DOHH2 (cell line): ENCODE data around the gene CAV1.

Experiments
- EZH2phosphoT487 ChIP-seq: fragments of 200-600 bp; sonication (generic); IDR thresholded peaks from 2 replicates; pipeline ENCODE4 v1.6.1; 2017; ENCODE audit warnings: borderline replicate concordance, mild to moderate bottlenecking, antibody characterized with exemption, low read length, moderate library complexity, mixed read lengths
- TF ChIP-seq, protein P1 (sequence below): fragments of 200-600 bp; sonication (generic); IDR thresholded peaks from one replicate; pipeline ENCODE4 v1.5.1; 2014; ENCODE audit warnings: antibody characterized with exemption, mild to moderate bottlenecking, low read depth, low read length; ENCODE audit not compliant: poor library complexity, severe bottlenecking

DNA sequence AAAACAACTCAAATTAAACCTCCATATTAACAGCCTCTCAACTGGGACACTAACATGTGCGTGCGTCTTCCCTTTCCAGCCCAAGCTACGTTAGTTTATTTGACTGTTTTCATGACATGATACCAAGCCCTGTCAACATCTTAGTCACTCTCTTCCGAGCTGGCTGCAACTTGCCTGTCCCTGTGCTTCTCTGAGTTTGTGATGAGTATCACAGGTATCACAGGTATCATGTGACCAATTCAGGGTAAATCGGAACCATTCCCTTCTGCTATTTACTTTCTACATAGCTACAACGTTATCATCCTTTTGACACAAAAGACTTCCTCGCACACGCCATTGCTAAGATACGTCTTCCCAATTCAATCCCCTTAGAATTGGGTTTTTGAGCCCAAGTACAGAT lies 70.2 kb downstream of the CAV1 start:
- TF ChIP-seq, protein P1, sequence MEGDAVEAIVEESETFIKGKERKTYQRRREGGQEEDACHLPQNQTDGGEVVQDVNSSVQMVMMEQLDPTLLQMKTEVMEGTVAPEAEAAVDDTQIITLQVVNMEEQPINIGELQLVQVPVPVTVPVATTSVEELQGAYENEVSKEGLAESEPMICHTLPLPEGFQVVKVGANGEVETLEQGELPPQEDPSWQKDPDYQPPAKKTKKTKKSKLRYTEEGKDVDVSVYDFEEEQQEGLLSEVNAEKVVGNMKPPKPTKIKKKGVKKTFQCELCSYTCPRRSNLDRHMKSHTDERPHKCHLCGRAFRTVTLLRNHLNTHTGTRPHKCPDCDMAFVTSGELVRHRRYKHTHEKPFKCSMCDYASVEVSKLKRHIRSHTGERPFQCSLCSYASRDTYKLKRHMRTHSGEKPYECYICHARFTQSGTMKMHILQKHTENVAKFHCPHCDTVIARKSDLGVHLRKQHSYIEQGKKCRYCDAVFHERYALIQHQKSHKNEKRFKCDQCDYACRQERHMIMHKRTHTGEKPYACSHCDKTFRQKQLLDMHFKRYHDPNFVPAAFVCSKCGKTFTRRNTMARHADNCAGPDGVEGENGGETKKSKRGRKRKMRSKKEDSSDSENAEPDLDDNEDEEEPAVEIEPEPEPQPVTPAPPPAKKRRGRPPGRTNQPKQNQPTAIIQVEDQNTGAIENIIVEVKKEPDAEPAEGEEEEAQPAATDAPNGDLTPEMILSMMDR = no peak
- no peak for TF ChIP-seq EZH2phosphoT487
